GM13976 (cell line): Measurements from ENCODE around the gene RPRD1A.

Experiments
- DNase-seq: peaks from one replicate; pipeline ENCODE4 v3.0.0; 2012; ENCODE audit warnings: low spot score
- in situ Hi-C: fragments of 300-500 bp; cut with MboI; formaldehyde crosslinking; loops from one replicate; pipeline ENCODE4 v1.12.0; 2022; ENCODE audit warnings: low sequenced_read_pairs, mixed read lengths, inconsistent platforms; ENCODE audit not compliant: unreplicated experiment
- TF ChIP-seq, protein P1 (sequence below): IDR thresholded peaks from 2 replicates; pipeline ENCODE4 v1.5.1; 2012; ENCODE audit warnings: borderline replicate concordance, mild to moderate bottlenecking; ENCODE audit not compliant: insufficient read depth; ENCODE audit errors: extremely low read depth, missing control alignments, control extremely low read depth

The RPRD1A gene

GRCh38 chr18:36020174-36020711 lies 47.1 kb downstream of the RPRD1A start:
- no peak for DNase-seq
- in situ Hi-C loops = loop anchor here (10.0 kb wide), 1 partner anchor 265 kb away; no protein-coding TSS in a partner anchor
- TF ChIP-seq, protein P1, sequence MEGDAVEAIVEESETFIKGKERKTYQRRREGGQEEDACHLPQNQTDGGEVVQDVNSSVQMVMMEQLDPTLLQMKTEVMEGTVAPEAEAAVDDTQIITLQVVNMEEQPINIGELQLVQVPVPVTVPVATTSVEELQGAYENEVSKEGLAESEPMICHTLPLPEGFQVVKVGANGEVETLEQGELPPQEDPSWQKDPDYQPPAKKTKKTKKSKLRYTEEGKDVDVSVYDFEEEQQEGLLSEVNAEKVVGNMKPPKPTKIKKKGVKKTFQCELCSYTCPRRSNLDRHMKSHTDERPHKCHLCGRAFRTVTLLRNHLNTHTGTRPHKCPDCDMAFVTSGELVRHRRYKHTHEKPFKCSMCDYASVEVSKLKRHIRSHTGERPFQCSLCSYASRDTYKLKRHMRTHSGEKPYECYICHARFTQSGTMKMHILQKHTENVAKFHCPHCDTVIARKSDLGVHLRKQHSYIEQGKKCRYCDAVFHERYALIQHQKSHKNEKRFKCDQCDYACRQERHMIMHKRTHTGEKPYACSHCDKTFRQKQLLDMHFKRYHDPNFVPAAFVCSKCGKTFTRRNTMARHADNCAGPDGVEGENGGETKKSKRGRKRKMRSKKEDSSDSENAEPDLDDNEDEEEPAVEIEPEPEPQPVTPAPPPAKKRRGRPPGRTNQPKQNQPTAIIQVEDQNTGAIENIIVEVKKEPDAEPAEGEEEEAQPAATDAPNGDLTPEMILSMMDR = no peak

DNA sequence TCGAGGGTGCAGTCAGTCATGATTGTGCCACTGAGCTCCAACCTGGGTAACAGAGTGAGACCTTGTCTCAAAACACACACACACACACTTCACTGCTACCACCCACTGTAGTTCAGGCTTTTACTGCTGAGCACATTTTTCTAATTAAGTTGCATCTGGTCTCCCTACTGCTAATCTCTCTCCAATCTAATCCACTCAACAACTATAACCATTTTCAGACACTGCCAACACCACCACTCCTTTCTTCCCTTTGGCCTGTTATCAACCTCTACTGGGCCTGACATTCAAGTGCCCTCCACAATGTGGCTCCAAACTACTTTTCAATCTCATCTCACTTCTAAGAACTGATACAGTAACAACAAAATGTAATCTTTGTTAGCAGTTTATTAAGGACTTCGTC lies 50.1 kb downstream of the RPRD1A start:
- no peak for DNase-seq
- TF ChIP-seq, protein P1 = no peak
- in situ Hi-C loops = no loop called here

- peak; percentile 60 for DNase-seq
- TF ChIP-seq, protein P1 = no peak
- in situ Hi-C loops = no loop called here
Observed at GRCh38 chr18:36015629-36016028, 51.7 kb downstream of the RPRD1A start.

GRCh38 chr18:36012891-36013290 lies 54.5 kb downstream of the RPRD1A start:
- no peak for DNase-seq
- in situ Hi-C loops = no loop called here
- TF ChIP-seq, protein P1 = no peak

- TF ChIP-seq, protein P1 = no peak
- in situ Hi-C loops = no loop called here
- no peak for DNase-seq
Observed at GRCh38 chr18:36009214-36009613, 58.1 kb downstream of the RPRD1A start.

DNA sequence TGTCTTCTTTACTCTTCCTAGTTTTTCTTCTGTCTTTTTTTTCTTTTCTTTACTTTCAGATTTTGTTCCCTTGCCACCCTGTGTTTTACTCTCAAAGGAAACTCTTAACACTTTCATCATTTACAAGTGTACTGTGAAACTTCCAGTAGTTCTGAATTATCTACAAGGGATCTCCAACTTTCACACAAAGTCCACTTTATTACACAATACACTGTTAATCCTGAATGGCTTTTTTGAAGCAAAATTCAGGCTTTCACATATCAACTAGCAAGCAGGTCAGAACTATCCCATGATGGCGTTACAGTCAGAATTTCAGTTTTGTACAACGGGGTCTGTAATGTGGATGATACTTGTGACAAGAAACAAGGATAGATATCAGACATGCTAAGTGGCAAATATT lies 60.4 kb downstream of the RPRD1A start:
- no peak for DNase-seq
- in situ Hi-C loops = no loop called here
- TF ChIP-seq, protein P1 = no peak
